ENCODE data around the gene SLIT3.

The SLIT3 gene

GRCh38 chr5:168663276-168664004 lies 637.5 kb downstream of the SLIT3 start:
- TF ChIP-seq CTCF (IDR thresholded peaks at IDR 0.05; ENCODE audit: insufficient read depth, low read length, poor library complexity, severe bottlenecking) = no peak
- no peaks in the 10 kb centered on the region; the same call in 1 of the 2 replicates for H3K27me3 ChIP-seq (replicated peaks; ENCODE audit: control insufficient read depth, insufficient read depth, low read length)
- DNase-seq (ENCODE audit: extremely low read depth, insufficient read length) = no peak
- H3K4me3 ChIP-seq (replicated peaks; ENCODE audit: low read depth, low read length) = no peak overlapping the region
- H3K36me3 ChIP-seq (ENCODE audit: control insufficient read depth, insufficient read depth, low read length) = no peaks in the 10 kb centered on the region

- no peak overlapping the region for H3K4me3 ChIP-seq (replicated peaks; ENCODE audit: low read depth, low read length)
- no peak for DNase-seq (ENCODE audit: extremely low read depth, insufficient read length)
- no peaks in the 10 kb centered on the region; the same call in 1 of the 2 replicates for H3K27me3 ChIP-seq (replicated peaks; ENCODE audit: control insufficient read depth, insufficient read depth, low read length)
- no peak for TF ChIP-seq CTCF (IDR thresholded peaks at IDR 0.05; ENCODE audit: insufficient read depth, low read length, poor library complexity, severe bottlenecking)
- H3K36me3 ChIP-seq (ENCODE audit: control insufficient read depth, insufficient read depth, low read length) = no peaks in the 10 kb centered on the region
Observed at GRCh38 chr5:168661593-168662485, 639.1 kb downstream of the SLIT3 start.

DNA sequence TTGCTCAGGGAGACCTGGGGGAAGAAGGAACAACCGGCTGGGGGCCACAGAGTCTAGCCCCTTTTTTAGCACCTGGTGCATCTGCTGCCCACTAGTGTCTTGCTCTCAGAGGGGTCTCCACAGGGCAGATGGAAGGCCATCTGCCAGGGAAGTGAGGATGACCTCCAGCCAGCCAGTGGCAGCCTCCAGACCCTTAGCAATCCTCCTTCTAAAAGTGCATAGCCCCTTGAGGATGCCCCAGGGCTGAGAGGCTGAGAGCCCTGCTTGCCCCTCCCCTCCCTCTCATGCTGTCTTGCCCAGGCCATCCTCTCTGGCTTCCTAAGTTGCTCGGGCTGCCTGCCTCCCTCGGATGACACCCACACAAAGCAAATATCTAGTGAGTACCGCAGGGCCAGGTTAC lies 640.2 kb downstream of the SLIT3 start:
- no peak for DNase-seq (ENCODE audit: extremely low read depth, insufficient read length)
- Histone ChIP-seq H3K27me3 (replicated peaks; ENCODE audit: control insufficient read depth, insufficient read depth, low read length) (no peaks in the 10 kb centered on the region; the same call in 1 of the 2 replicates), H3K36me3 (ENCODE audit: control insufficient read depth, insufficient read depth, low read length) (no peaks in the 10 kb centered on the region), H3K4me3 (replicated peaks; ENCODE audit: low read depth, low read length) (no peak overlapping the region)
- no peak for TF ChIP-seq CTCF (IDR thresholded peaks at IDR 0.05; ENCODE audit: insufficient read depth, low read length, poor library complexity, severe bottlenecking)

- TF ChIP-seq CTCF (IDR thresholded peaks at IDR 0.05; ENCODE audit: insufficient read depth, low read length, poor library complexity, severe bottlenecking) = no peak
- no peak for DNase-seq (ENCODE audit: extremely low read depth, insufficient read length)
- no peaks in the 10 kb centered on the region for H3K36me3 ChIP-seq (ENCODE audit: control insufficient read depth, insufficient read depth, low read length)
- H3K27me3 ChIP-seq (replicated peaks; ENCODE audit: control insufficient read depth, insufficient read depth, low read length) = no peaks in the 10 kb centered on the region; the same call in 1 of the 2 replicates
- no peak overlapping the region for H3K4me3 ChIP-seq (replicated peaks; ENCODE audit: low read depth, low read length)
Observed at GRCh38 chr5:168659286-168659847, 641.6 kb downstream of the SLIT3 start.

DNA sequence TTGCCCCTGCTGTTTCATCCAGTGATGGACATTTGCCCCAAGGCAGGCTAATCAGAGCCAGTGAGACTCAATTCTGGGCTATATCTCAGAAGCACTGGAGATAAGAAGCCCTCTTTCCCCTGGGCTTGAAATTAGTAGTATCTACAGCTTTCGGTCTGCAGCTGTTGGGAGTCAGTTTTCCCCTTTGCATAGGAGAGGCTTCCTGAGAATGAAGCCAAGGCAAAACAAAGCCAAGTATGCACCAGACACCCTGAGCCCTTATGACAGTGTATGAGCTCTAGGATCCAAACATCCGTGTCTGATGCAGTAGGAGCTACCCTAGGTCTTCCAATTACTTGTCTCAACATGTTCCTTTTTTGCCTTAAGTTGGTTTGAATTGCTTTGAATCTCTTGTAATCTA lies 642.5 kb downstream of the SLIT3 start:
- no peak for TF ChIP-seq CTCF (IDR thresholded peaks at IDR 0.05; ENCODE audit: insufficient read depth, low read length, poor library complexity, severe bottlenecking)
- H3K27me3 ChIP-seq (replicated peaks; ENCODE audit: control insufficient read depth, insufficient read depth, low read length) = no peaks in the 10 kb centered on the region; the same call in 1 of the 2 replicates
- H3K36me3 ChIP-seq (ENCODE audit: control insufficient read depth, insufficient read depth, low read length) = no peaks in the 10 kb centered on the region

More for the DNA sequence above, 642.5 kb downstream of the SLIT3 start:
- DNase-seq (ENCODE audit: extremely low read depth, insufficient read length) = no peak
- H3K4me3 ChIP-seq (replicated peaks; ENCODE audit: low read depth, low read length) = no peak overlapping the region

All from GM06990 (cell line).